ACHN (cell line): Measurements from ENCODE around the gene SGPL1.

Experiments used
- DNase-seq: peaks from one replicate; pipeline ENCODE4 v3.0.0-alpha.2; 2015
- in situ Hi-C: cut with HindIII; loops from 2 replicates; pipeline ENCODE4 v1.10.0; 2017; ENCODE audit warnings: low sequenced_read_pairs, low pct_ligation_motif_present, low pct_unique_long_range_greater_than_20kb

Gene SGPL1

GRCh38 chr10:70926226-70927000, 110.7 kb downstream of the SGPL1 start:
- in situ Hi-C loops: no loop called here

GRCh38 chr10:70927189-70927943, 111.6 kb downstream of the SGPL1 start:
- in situ Hi-C loops: no loop called here
- DNase-seq: no peak

More at GRCh38 chr10:70926226-70927000, 110.7 kb downstream of the SGPL1 start:
- DNase-seq: no peak

- in situ Hi-C loops: no loop called here
- DNase-seq: no peak
Measured at GRCh38 chr10:70928140-70928539, 112.4 kb downstream of the SGPL1 start.

GRCh38 chr10:70930263-70931000, 114.7 kb downstream of the SGPL1 start:
- DNase-seq: no peak
- in situ Hi-C loops: no loop called here
